Measurements from ENCODE around the gene NKD1.
"Not testable (repeated sequence)": the region's sequence is repeated elsewhere in the genome, so short reads cannot be mapped to it uniquely, and the experiment has no call there.

The NKD1 gene

DNA sequence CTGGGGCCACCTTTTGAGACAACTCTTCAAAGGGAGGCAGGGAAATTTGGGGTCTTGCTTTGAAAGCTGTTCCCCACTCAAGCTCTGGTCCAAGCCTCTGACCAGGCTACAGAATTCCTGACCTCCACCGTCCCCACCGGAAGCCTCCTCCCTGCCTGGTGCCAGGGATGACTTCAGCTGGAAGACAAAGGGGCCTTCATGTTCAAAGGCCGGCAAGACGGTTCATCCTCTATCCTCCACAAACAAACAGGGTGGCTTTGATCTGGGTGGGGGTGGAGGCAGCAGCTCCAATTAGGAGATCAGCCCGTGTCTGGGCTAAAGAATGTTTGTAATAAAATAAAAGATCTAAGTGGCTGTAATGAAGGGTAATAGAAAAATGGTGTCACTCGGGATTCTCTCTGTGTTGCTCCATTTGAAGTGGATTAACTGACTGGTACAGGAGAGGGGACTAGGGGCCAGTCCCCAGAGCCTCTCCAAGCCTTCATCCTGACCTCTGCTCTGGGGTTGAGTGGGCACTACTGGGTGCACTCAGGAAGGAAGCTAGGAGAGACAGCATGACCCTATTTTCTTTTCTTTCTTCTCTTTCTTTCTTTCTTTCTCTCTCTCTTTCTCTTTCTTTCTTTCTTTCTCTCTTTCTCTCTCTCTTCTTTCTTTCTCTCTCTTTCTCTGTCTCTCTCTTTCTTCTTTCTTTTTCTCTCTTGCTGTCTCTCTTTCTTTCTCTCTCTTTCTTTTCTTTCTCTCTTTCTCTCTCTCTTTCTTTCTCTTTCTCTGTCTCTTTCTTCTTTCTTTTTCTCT, 27.5 kb upstream of the NKD1 start:
- DNase-seq = no peak

GRCh38 chr16:50521246-50521900, 26.8 kb upstream of the NKD1 start:
- DNase-seq = no peak

DNA sequence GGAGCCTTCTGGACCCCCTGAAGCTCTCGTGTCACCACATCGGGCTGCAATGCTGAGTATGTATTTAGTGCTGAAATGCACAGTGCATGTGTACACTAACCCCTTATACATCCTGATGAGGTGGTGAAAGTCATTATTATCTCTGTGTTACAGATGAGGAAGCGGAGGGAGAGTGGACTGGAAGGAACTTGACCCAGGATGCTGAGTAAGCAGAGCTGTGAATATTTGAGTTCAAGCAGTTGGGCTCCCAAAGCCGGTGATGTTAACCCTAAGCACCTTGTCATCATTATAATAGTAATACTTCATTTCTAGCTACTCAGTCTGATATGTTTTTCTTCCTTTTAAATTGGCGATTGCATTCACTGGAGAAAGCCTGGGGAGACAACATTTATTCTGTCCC, 25.9 kb upstream of the NKD1 start:
- DNase-seq = no peak

DNA sequence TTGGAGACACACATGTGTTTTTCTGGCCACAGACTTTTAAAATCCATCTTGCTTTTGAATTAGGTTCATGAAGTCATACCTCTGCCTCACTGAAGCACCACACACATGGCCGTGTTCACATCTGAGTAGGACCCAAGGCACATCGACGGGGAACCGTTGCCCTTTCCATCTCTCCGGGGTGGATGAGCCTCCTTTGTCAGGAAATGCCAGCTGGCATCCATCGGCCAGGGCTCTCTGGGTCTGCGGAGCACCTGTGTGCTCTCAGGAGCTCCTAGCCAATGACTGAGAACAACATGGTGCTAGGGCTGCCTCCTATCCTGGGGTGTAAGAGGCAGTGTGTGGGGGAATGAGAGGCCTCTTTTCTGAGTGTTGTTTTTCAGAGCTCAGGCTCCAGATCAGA, 24.5 kb upstream of the NKD1 start:
- DNase-seq = no peak

DNA sequence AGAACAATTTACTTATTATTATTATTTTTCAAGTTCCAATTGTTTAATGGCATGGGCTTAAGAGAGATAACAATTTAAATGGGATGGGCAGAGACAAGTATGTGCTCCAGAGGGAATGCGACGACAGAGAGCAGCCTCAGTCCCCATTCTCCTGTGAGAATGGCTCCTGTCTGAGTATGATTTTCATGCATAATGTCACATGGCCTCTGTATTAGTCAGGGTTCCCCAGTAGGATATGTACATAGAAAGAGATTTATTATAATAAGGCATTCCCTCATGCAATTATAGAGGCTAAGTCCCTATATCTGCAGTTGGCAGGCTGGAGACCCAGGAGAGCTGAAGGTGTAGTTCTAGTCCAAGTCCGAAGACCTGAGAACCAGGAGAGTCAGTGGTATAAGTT, 22.9 kb upstream of the NKD1 start:
- no peak for DNase-seq

GRCh38 chr16:50525716-50526115, 22.5 kb upstream of the NKD1 start:
- no peak for DNase-seq

DNA sequence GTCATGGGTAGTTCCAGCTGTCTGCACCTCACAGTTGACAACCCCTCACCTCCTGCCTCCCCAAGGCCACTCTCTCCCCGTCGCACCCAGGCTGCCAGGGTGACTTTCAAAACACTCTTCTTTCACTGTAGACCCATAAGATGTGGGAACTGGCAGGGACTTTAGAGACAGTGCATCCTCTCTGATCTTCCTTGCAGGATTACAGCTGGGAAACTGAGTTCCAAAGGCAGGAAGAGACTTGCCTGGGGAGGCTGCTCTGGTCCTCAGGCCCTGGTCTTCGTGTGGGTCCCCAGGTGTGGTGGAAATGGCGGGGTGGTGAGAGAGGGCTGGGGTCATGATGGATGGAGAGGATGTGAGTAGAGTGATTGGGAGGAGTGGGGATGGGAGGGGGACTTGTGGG, 21.9 kb upstream of the NKD1 start:
- DNase-seq = no peak

GRCh38 chr16:50526796-50527195, 21.4 kb upstream of the NKD1 start:
- no peak for DNase-seq

- no peak for DNase-seq
These were observed 19.4 kb upstream of the NKD1 start for GRCh38 chr16:50528820-50529219.

GRCh38 chr16:50529334-50529733, 18.9 kb upstream of the NKD1 start:
- no peak for DNase-seq

- no peak for DNase-seq
These were observed 17.6 kb upstream of the NKD1 start for GRCh38 chr16:50530277-50531236.

DNA sequence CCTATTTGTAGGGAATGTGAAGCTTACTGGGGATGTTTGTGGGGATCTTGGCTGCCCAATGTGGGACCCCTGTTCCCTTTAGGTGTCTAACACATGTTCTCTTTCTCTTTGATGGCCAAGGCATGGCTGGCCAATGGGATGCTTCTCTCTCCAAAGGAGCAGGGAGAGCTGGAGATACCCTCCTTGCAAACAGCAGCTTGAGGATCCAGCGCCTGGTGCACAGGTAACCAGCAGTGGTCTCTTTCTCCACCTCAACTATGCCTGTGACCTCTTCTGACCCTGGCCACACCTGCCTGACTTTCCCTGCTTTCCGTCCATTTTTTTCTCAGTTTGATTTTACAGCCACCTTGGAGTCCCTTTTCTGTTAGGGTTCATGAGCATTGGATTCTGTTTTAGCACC, 16.8 kb upstream of the NKD1 start:
- no peak for DNase-seq

DNA sequence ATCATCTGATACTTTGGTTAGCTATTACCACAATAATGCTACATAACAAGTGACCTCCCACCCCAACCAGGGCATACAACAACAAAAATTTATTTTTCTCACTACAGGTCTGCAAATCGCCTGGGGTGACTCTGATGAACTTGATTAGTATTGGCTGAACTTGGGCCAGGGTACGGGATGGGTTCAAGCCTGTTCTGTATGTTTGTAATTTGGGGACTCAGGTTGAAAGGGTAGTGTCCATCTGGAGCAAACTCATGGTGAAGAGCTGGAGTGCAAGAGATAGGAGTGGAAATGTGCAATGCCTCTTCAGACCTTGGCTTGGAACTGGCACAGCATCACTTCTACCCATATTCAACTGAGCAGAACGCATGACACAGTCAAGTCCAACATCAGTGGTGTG, 16.3 kb upstream of the NKD1 start:
- DNase-seq = no peak

GRCh38 chr16:50532576-50532975, 15.6 kb upstream of the NKD1 start:
- DNase-seq = no peak

- DNase-seq = no peak
These were observed 14.9 kb upstream of the NKD1 start for GRCh38 chr16:50533317-50533716.

GRCh38 chr16:50534091-50534490, 14.1 kb upstream of the NKD1 start:
- DNase-seq = no peak

DNA sequence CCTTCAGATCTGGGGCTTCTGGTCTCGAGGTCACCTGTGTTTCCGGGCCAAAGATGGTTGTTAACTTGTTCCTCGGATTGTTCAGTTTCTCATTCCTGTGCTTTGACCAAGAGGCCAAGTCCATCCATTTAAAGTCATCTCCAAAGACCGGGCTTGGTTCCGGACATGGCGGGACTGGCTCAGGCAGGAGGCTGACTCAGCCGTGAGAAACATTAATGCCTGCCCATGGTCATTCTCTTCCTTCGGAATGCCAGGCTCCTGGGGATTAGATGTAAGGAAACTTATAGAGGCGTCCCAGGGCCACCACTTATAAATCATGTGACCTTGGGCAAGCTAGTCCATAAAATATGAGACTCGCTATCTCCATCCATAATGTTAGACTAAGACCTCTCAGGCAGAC, 13.6 kb upstream of the NKD1 start:
- no peak for DNase-seq

GRCh38 chr16:50534958-50535357, 13.2 kb upstream of the NKD1 start:
- DNase-seq = no peak

DNA sequence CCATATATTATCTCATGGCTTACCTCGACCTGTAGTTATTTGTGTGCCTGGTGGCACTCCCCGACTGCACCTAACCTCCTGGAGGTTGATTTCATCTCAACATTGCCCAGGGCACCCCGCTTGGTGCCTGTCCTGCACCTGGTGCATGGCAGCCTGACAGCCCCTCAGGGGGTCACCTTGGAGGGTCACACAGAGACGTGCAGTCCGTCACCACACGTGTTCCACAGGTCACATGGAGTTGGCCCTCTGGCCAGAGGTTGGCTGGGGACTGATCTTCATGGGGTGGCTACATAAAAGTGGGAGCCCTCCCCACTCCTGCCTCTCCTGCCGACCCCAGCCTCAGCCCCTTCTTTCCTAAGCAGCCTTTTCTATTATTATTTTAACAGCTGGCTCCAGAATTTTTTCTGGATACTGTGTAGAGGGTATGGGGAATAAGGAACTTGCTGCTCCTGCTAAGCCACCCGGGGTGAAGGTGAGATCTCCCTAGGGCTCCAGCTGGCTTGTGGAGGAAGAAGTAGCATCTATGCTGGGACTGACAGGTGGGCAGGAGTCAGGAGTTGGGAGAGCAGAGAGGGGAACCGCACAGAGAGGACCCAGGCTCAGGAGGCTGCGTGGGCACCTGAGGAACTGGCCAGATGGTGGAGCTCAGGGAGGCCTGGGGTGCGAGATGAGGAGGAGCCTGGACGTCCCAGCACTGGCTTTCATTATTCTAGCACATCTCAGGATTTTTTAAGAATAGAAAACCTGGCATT, 12.5 kb upstream of the NKD1 start:
- DNase-seq = no peak

DNA sequence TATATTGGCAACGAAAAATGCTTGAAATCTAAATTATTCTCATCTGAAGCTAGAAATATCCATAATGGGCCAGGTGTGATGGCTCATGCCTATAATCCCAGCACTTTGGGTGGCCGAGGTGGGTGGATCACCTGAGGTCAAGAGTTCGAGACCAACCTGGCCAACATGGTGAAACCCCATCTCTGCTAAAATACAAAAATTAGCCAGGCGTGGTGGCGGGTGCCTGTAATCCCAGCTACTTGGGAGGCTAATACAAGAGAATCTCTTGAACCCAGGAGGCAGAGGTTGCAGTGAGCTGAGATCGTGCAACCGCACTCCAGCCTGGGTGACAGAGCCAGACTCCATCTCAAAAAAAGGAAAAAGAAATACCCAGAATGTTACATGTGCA, 11.9 kb upstream of the NKD1 start:
- DNase-seq = not testable (repeated sequence)

DNA sequence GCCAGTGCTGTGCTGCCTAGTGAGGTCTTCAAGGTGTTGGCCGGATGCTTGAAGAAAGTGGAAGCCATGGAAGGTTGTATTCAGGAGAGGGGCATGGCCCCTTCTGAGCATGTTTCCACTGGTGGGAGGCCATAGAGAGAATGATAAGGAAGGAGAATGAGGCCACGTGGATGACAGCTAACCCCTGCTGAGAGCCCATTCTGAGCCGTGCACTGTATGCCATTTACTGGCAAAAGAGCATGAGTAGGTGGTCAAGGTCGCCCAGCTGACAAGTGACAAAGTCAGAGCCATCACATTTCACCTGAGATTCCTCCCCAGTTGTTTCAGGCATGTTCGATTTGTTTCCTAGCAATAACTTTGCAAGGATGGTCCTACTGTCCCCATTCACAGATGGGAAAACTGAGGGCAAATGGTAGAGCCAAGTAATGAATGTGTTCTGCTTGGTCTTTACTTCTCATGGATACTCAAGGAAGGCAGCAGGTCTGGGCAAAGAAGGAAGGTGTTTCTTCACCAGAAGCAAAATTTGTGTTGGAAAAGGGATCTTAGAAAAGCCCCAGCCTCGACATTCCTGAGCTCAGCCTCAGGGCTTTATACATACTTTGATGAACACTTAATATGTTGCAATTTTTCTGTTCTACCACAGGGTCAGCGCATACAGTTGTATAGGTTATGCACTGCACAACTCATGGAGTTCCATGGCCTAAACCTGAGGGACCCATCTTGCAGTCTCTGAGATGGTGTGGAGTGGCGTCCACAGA, 10.5 kb upstream of the NKD1 start:
- DNase-seq = no peak
